Lung (tissue), 12 donors: Measurements from ENCODE around the gene YRDC. TPM values are rescaled to one million over a fixed set of nuclear protein-coding genes. Genes with fewer than 3 reads are reported as not detected.

Source experiments
- ATAC-seq: fragments of 200-7000 bp; cut with Tn5 transposase; one replicate; pipeline ENCODE4 v1.9.1; 2020; ENCODE audit warnings: moderate number of reproducible peaks; ENCODE audit not compliant: insufficient read depth, low FRiP score
- DNase-seq, 3 donors: peaks; one replicate each; pipeline ENCODE4 v3.0.0-alpha.2; 2013 to 2017
- H3K27ac ChIP-seq, 2 donors: one replicate each; pipeline ENCODE4 v1.5.1; 2013; ENCODE audit warnings: mild to moderate bottlenecking in 2 of 2, moderate library complexity in 2 of 2, control low read depth in 1 of 2, inconsistent platforms in 1 of 2, low read depth in 1 of 2, low read length in 1 of 2
- H3K27me3 ChIP-seq, 3 donors: one replicate each; pipeline ENCODE4 v1.5.1; 2013; ENCODE audit warnings: low read length in 2 of 3; ENCODE audit not compliant: control insufficient read depth in 3 of 3, insufficient read depth in 3 of 3
- H3K36me3 ChIP-seq, 4 donors: one replicate each; pipeline ENCODE4 v1.5.1; 2013; ENCODE audit warnings: low read length in 4 of 4, mild to moderate bottlenecking in 1 of 4, moderate library complexity in 1 of 4; ENCODE audit not compliant: control insufficient read depth in 4 of 4, insufficient read depth in 4 of 4
- H3K4me1 ChIP-seq, 5 donors: one replicate each; pipeline ENCODE4 v1.5.1; 2013; ENCODE audit warnings: low read length in 5 of 5, mild to moderate bottlenecking in 2 of 5, moderate library complexity in 1 of 5; ENCODE audit not compliant: control insufficient read depth in 5 of 5, insufficient read depth in 5 of 5
- H3K4me3 ChIP-seq: one replicate; pipeline ENCODE4 v1.5.1; 2013; ENCODE audit warnings: mild to moderate bottlenecking, control low read depth, moderate library complexity
- H3K9ac ChIP-seq, 2 donors: one replicate each; pipeline ENCODE4 v1.5.1; 2013; ENCODE audit warnings: low read length in 2 of 2, control low read depth in 1 of 2; ENCODE audit not compliant: insufficient read depth in 1 of 2
- H3K9me3 ChIP-seq, 4 donors: one replicate each; pipeline ENCODE4 v1.5.1; 2013; ENCODE audit warnings: low read length in 3 of 4, mild to moderate bottlenecking in 1 of 4, moderate library complexity in 1 of 4; ENCODE audit not compliant: control insufficient read depth in 4 of 4, insufficient read depth in 3 of 4
- WGBS, 2 donors: extraction: QIAGEN DNeasy Blood & Tissue Kit; methylation state at CpG; one replicate each; pipeline ENCODE4 v1.1.7; 2013; 5-methylcytosine and 5-hydroxymethylcytosine counted together
- polyA plus RNA-seq, 2 donors: library from polyadenylated mRNA; stranded (reverse); fragments of 200-250 nt; gene quantifications; one replicate each; pipeline ENCODE4 v1.2.1, GENCODE V29; 2013
- total RNA-seq, 2 donors: library from RNA; depleted of rRNA in 1 of 2; stranded (reverse); fragments of >200 nt in 1 of 2; gene quantifications; one replicate each; pipeline ENCODE4 v1.2.1, GENCODE V29; 2014 to 2021
- TF ChIP-seq, protein P1 (sequence below): IDR thresholded peaks from 2 replicates; pipeline ENCODE4 v1.5.1; 2012; ENCODE audit warnings: mild to moderate bottlenecking; ENCODE audit errors: control extremely low read depth, extremely low read depth
- donor health status: control.
- donor health status: control.
- donor health status: Bipolar disorder and iron deficiency.
- donor health status: healthy.
- donor health status: DM: yes; HTN: yes; CAD: no.

The YRDC gene
- total and polyA plus RNA-seq, 4 donors: 9.5 to 26.2 (median 15.1) TPM

GRCh38 chr1:37851782-37852210, 43.8 kb upstream of the YRDC start:
- Histone ChIP-seq H3K36me3 (peaks cover 3 to 13% (median 7%) of the 10 kb centered on the region in 4 donors), H3K27ac (no peak overlapping the region), H3K4me3 (no peak overlapping the region), H3K4me1 (peaks cover 3 to 20% (median 11%) of the 10 kb centered on the region in 5 donors), H3K27me3 (no peaks in the 10 kb centered on the region), H3K9ac (no peak overlapping the region), H3K9me3 (no peaks in the 10 kb centered on the region)
- TF ChIP-seq, protein P1, sequence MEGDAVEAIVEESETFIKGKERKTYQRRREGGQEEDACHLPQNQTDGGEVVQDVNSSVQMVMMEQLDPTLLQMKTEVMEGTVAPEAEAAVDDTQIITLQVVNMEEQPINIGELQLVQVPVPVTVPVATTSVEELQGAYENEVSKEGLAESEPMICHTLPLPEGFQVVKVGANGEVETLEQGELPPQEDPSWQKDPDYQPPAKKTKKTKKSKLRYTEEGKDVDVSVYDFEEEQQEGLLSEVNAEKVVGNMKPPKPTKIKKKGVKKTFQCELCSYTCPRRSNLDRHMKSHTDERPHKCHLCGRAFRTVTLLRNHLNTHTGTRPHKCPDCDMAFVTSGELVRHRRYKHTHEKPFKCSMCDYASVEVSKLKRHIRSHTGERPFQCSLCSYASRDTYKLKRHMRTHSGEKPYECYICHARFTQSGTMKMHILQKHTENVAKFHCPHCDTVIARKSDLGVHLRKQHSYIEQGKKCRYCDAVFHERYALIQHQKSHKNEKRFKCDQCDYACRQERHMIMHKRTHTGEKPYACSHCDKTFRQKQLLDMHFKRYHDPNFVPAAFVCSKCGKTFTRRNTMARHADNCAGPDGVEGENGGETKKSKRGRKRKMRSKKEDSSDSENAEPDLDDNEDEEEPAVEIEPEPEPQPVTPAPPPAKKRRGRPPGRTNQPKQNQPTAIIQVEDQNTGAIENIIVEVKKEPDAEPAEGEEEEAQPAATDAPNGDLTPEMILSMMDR: no peak
- WGBS, 2 donors: 18 to 47% methylated on average over 2 of the region's 2 CpGs
- ATAC-seq: peak; percentile 41
- peak in 1 of 3 donors; percentile 55 for DNase-seq

DNA sequence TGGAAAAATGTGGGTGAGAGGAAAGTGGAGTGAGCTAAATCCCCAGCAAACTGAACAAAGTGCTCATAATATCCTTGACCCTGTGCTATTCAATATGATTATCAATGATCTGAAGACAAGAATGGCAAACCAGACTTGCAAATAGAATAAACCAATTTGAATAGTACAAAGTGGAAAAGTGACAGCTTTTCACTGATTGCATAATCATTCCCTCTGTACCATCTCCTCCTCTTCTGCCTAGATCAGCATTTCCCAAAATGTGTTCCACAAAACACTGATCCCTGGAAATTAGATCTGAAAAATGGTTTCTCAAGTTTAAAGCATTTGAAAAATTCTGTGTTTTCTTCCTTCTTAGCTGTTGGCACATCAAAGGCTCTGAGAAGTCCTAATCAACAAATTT, 43.3 kb upstream of the YRDC start:
- ATAC-seq (no peak), DNase-seq (peak in 2 of 3 donors; percentile 3 to 58)
- Histone ChIP-seq H3K4me1 (peaks cover 3 to 20% (median 11%) of the 10 kb centered on the region in 5 donors), H3K9me3 (no peaks in the 10 kb centered on the region), H3K36me3 (peaks cover 3 to 13% (median 7%) of the 10 kb centered on the region in 4 donors), H3K9ac (no peak overlapping the region), H3K27ac (no peak overlapping the region), H3K27me3 (no peaks in the 10 kb centered on the region), H3K4me3 (no peak overlapping the region)
- TF ChIP-seq, protein P1: no peak

- no peak overlapping the region for H3K9ac ChIP-seq
- no peaks in the 10 kb centered on the region for H3K27me3 ChIP-seq
- ATAC-seq (no peak), DNase-seq (no peak)
- H3K36me3 ChIP-seq: peaks cover 3 to 13% (median 7%) of the 10 kb centered on the region in 4 donors
- 41 to 78% methylated on average over 6 of the region's 6 CpGs for WGBS, 2 donors
- no peak overlapping the region for H3K27ac ChIP-seq
- H3K9me3 ChIP-seq: no peaks in the 10 kb centered on the region
- TF ChIP-seq, protein P1: no peak
- peaks cover 3 to 20% (median 11%) of the 10 kb centered on the region in 5 donors for H3K4me1 ChIP-seq
- no peak overlapping the region for H3K4me3 ChIP-seq
Observed at GRCh38 chr1:37850352-37850955, 42.4 kb upstream of the YRDC start.
